GM23338 (cell line): ENCODE measurements around the gene NECTIN1. TPM values are rescaled to one million over a fixed set of nuclear protein-coding genes. Genes with fewer than 3 reads are reported as not detected.
A peak's percentile ranks its signal among the peaks of the same experiment; 100 is the strongest.

Source experiments
- ATAC-seq: fragments of 200-7000 bp; cut with Tn5 transposase; 3 replicates; pipeline ENCODE4 v1.9.1; 2020
- DNase-seq: peaks from one replicate; pipeline ENCODE4 v3.0.0-alpha.2; 2015; ENCODE audit warnings: low spot score
- H2AFZ ChIP-seq: fragments of 200-600 bp; sonication (generic); 2 replicates; pipeline ENCODE4 v1.8.0; 2016; ENCODE audit warnings: antibody characterized with exemption, mild to moderate bottlenecking, moderate library complexity
- H3F3A ChIP-seq: fragments of 200-600 bp; sonication (generic); replicated peaks from 2 replicates; pipeline ENCODE4 v1.8.0; 2017; ENCODE audit warnings: antibody characterized with exemption, mixed run types, low read depth
- H3K27ac ChIP-seq: fragments of 200-600 bp; sonication (generic); 2 replicates; pipeline ENCODE4 v1.6.1; 2016; ENCODE audit warnings: low read depth
- H3K27me3 ChIP-seq: fragments of 200-600 bp; sonication (generic); 2 replicates; pipeline ENCODE4 v1.8.0; 2016; ENCODE audit warnings: mild to moderate bottlenecking, mixed run types, moderate library complexity; ENCODE audit not compliant: insufficient read depth
- H3K36me3 ChIP-seq: fragments of 200-600 bp; sonication (generic); 2 replicates; pipeline ENCODE4 v1.8.0; 2016; ENCODE audit warnings: mild to moderate bottlenecking; ENCODE audit not compliant: insufficient read depth
- H3K4me1 ChIP-seq: fragments of 200-600 bp; sonication (generic); 2 replicates; pipeline ENCODE4 v1.8.0; 2016; ENCODE audit warnings: mild to moderate bottlenecking, moderate library complexity; ENCODE audit not compliant: insufficient read depth
- H3K4me2 ChIP-seq: fragments of 200-600 bp; sonication (generic); 2 replicates; pipeline ENCODE4 v1.7.1; 2017; ENCODE audit warnings: mixed run types
- H3K4me3 ChIP-seq: fragments of 200-600 bp; sonication (generic); 2 replicates; pipeline ENCODE4 v1.6.1; 2016; ENCODE audit warnings: mixed run types
- H3K79me2 ChIP-seq: fragments of 200-600 bp; sonication (generic); replicated peaks from 2 replicates; pipeline ENCODE4 v1.8.0; 2017; ENCODE audit warnings: mild to moderate bottlenecking; ENCODE audit not compliant: insufficient read depth
- H3K9me2 ChIP-seq: fragments of 200-600 bp; sonication (generic); 2 replicates; pipeline ENCODE4 v1.8.0; 2017; ENCODE audit not compliant: insufficient read depth
- H4K20me1 ChIP-seq: fragments of 200-600 bp; sonication (generic); replicated peaks from 2 replicates; pipeline ENCODE4 v1.8.0; 2017; ENCODE audit warnings: mild to moderate bottlenecking; ENCODE audit not compliant: insufficient read depth
- H3K27ac Mint-ChIP-seq: 2 replicates; pipeline ENCODE4 v1.8.0; 2020; ENCODE audit warnings: inconsistent platforms, mild to moderate bottlenecking, moderate library complexity, mixed read lengths
- H3K27me3 Mint-ChIP-seq: 3 replicates; pipeline ENCODE4 v1.8.0; 2022; ENCODE audit warnings: low read depth, mild to moderate bottlenecking, moderate library complexity, mixed read lengths, inconsistent platforms; ENCODE audit not compliant: insufficient read depth, poor library complexity
- H3K36me3 Mint-ChIP-seq: 3 replicates; pipeline ENCODE4 v1.8.0; 2021; ENCODE audit warnings: low read depth, mild to moderate bottlenecking, inconsistent platforms, moderate library complexity, mixed read lengths
- H3K4me1 Mint-ChIP-seq: 3 replicates; pipeline ENCODE4 v1.8.0; 2020; ENCODE audit warnings: mild to moderate bottlenecking, inconsistent platforms, mixed read lengths
- H3K4me3 Mint-ChIP-seq: 3 replicates; pipeline ENCODE4 v1.8.0; 2021; ENCODE audit warnings: moderate library complexity, mild to moderate bottlenecking, inconsistent platforms, mixed read lengths
- H3K9me3 Mint-ChIP-seq: 3 replicates; pipeline ENCODE4 v1.8.0; 2020; ENCODE audit warnings: moderate library complexity, mild to moderate bottlenecking, inconsistent platforms, mixed read lengths
- CREB1 ChIP-seq: fragments of 250-450 bp; sonication (Bioruptor Pico); IDR thresholded peaks from 2 replicates; pipeline ENCODE4 v1.5.0; 2020; ENCODE audit warnings: low read depth, mild to moderate bottlenecking, moderate library complexity
- EZH2phosphoT487 ChIP-seq: fragments of 200-600 bp; sonication (generic); IDR thresholded peaks from one replicate; pipeline ENCODE4 v1.8.1; 2018; ENCODE audit warnings: antibody characterized with exemption; ENCODE audit not compliant: unreplicated experiment
- JUNB ChIP-seq: IDR thresholded peaks from one replicate; pipeline ENCODE4 v1.6.1; 2016; ENCODE audit warnings: antibody characterized with exemption; ENCODE audit not compliant: unreplicated experiment
- NANOG ChIP-seq: IDR thresholded peaks from 2 replicates; pipeline ENCODE4 v1.6.1; 2016; ENCODE audit warnings: antibody characterized with exemption, borderline replicate concordance
- STAT1 ChIP-seq: IDR thresholded peaks from one replicate; pipeline ENCODE4 v1.6.1; 2016; ENCODE audit warnings: antibody characterized with exemption; ENCODE audit not compliant: unreplicated experiment
- ZNF114 ChIP-seq: fragments of 250-450 bp; sonication (Bioruptor Pico); IDR thresholded peaks from 2 replicates; pipeline ENCODE4 v1.5.0; 2020; ENCODE audit warnings: mild to moderate bottlenecking, moderate library complexity
- ZNF331 ChIP-seq: fragments of 250-450 bp; sonication (Bioruptor Pico); IDR thresholded peaks from 2 replicates; pipeline ENCODE4 v1.5.0; 2020; ENCODE audit warnings: low read depth, mild to moderate bottlenecking, moderate library complexity
- polyA plus RNA-seq: library from polyadenylated mRNA; unstranded; fragments of >200 nt; fragmentation: Nextera tagmentation; extraction: Ambion mirVana; gene quantifications from 2 replicates; pipeline ENCODE4 v1.2.1, GENCODE V29; 2016
- total RNA-seq: library from RNA; depleted of rRNA; stranded (reverse); fragments of >200 nt; shearing (Covaris generic); gene quantifications from 2 replicates; pipeline ENCODE4 v1.2.3, GENCODE V29; 2014
- TF ChIP-seq, protein P1 (sequence below): fragments of 250-450 bp; sonication (Bioruptor Pico); IDR thresholded peaks from 2 replicates; pipeline ENCODE4 v1.5.0; 2020; ENCODE audit warnings: mild to moderate bottlenecking, moderate library complexity
- TF ChIP-seq, protein P2 (sequence below), 2 experiments: fragments of 200-600 bp in 1 of 2; sonication (generic) in 1 of 2; conservative IDR thresholded peaks; 2 replicates each; pipeline versions ENCODE4 v1.5.1 to v1.6.1; 2016 to 2017; ENCODE audit warnings: antibody characterized with exemption in 2 of 2, low read depth in 2 of 2, mild to moderate bottlenecking in 2 of 2, moderate library complexity in 1 of 2
- TF ChIP-seq, protein P3 (sequence below): IDR thresholded peaks from one replicate; pipeline ENCODE4 v1.6.1; 2018; ENCODE audit warnings: antibody characterized with exemption; ENCODE audit not compliant: unreplicated experiment

NECTIN1 gene
- total and polyA plus RNA-seq, 2 experiments from 2014 or later: 18.7 to 56.3 TPM

DNA sequence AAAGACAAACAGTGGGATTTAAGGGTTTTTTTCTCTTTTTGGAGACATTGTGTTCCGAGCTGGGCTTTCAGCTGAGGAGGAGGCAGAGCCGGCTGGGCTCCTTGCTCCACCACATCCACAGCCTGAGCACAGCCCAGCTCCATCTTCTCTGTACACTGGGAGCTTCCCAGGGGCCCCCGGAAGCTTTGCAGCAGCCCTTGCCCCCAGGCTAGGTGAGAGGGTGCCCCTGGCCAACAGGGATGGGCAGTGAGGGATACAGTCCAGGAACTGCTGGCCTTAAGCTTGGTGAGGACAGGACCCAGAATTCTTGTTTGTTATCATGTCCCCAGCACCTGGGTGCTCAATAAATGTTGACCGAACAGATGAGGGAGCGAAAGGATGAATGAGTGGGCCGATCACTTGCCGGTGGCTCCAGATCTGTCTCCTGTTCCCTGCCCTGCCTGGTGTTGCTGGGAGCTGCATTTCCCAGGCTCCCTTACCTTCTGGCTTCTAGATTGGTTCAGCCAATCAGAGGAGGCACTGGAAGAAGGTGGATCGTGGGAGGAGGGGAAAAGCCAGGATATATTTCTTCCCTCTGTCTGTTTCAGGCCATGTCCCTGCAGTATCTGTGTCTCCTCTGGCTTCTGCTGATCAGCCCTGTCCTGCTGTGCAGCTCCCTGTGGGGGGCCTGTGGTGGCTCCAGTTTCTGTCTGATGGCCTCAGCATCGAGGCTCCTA lies 26.5 kb upstream of the NECTIN1 start:
- H3K27ac Mint-ChIP-seq: no peak overlapping the region
- H3K36me3 ChIP-seq: no peaks in the 10 kb centered on the region
- TF ChIP-seq, protein P1, sequence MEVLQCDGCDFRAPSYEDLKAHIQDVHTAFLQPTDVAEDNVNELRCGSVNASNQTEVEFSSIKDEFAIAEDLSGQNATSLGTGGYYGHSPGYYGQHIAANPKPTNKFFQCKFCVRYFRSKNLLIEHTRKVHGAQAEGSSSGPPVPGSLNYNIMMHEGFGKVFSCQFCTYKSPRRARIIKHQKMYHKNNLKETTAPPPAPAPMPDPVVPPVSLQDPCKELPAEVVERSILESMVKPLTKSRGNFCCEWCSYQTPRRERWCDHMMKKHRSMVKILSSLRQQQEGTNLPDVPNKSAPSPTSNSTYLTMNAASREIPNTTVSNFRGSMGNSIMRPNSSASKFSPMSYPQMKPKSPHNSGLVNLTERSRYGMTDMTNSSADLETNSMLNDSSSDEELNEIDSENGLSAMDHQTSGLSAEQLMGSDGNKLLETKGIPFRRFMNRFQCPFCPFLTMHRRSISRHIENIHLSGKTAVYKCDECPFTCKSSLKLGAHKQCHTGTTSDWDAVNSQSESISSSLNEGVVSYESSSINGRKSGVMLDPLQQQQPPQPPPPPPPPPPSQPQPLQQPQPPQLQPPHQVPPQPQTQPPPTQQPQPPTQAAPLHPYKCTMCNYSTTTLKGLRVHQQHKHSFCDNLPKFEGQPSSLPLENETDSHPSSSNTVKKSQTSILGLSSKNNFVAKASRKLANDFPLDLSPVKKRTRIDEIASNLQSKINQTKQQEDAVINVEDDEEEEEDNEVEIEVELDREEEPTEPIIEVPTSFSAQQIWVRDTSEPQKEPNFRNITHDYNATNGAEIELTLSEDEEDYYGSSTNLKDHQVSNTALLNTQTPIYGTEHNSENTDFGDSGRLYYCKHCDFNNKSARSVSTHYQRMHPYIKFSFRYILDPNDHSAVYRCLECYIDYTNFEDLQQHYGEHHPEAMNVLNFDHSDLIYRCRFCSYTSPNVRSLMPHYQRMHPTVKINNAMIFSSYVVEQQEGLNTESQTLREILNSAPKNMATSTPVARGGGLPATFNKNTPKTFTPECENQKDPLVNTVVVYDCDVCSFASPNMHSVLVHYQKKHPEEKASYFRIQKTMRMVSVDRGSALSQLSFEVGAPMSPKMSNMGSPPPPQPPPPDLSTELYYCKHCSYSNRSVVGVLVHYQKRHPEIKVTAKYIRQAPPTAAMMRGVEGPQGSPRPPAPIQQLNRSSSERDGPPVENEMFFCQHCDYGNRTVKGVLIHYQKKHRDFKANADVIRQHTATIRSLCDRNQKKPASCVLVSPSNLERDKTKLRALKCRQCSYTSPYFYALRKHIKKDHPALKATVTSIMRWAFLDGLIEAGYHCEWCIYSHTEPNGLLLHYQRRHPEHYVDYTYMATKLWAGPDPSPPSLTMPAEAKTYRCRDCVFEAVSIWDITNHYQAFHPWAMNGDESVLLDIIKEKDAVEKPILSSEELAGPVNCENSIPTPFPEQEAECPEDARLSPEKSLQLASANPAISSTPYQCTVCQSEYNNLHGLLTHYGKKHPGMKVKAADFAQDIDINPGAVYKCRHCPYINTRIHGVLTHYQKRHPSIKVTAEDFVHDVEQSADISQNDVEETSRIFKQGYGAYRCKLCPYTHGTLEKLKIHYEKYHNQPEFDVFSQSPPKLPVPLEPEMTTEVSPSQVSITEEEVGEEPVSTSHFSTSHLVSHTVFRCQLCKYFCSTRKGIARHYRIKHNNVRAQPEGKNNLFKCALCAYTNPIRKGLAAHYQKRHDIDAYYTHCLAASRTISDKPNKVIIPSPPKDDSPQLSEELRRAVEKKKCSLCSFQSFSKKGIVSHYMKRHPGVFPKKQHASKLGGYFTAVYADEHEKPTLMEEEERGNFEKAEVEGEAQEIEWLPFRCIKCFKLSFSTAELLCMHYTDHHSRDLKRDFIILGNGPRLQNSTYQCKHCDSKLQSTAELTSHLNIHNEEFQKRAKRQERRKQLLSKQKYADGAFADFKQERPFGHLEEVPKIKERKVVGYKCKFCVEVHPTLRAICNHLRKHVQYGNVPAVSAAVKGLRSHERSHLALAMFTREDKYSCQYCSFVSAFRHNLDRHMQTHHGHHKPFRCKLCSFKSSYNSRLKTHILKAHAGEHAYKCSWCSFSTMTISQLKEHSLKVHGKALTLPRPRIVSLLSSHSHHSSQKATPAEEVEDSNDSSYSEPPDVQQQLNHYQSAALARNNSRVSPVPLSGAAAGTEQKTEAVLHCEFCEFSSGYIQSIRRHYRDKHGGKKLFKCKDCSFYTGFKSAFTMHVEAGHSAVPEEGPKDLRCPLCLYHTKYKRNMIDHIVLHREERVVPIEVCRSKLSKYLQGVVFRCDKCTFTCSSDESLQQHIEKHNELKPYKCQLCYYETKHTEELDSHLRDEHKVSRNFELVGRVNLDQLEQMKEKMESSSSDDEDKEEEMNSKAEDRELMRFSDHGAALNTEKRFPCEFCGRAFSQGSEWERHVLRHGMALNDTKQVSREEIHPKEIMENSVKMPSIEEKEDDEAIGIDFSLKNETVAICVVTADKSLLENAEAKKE: no peak
- TF ChIP-seq JUNB (no peak), ZNF331 (CRISPR knock-in tag) (no peak), CREB1 (CRISPR knock-in tag) (no peak), STAT1 (no peak), NANOG (no peak), ZNF114 (CRISPR knock-in tag) (no peak), EZH2phosphoT487 (no peak)
- TF ChIP-seq, protein P2, sequence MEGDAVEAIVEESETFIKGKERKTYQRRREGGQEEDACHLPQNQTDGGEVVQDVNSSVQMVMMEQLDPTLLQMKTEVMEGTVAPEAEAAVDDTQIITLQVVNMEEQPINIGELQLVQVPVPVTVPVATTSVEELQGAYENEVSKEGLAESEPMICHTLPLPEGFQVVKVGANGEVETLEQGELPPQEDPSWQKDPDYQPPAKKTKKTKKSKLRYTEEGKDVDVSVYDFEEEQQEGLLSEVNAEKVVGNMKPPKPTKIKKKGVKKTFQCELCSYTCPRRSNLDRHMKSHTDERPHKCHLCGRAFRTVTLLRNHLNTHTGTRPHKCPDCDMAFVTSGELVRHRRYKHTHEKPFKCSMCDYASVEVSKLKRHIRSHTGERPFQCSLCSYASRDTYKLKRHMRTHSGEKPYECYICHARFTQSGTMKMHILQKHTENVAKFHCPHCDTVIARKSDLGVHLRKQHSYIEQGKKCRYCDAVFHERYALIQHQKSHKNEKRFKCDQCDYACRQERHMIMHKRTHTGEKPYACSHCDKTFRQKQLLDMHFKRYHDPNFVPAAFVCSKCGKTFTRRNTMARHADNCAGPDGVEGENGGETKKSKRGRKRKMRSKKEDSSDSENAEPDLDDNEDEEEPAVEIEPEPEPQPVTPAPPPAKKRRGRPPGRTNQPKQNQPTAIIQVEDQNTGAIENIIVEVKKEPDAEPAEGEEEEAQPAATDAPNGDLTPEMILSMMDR (conservative IDR thresholded peaks at IDR 0.05; ENCODE audit: low read depth in 2 of 2): no peak
- TF ChIP-seq, protein P3, sequence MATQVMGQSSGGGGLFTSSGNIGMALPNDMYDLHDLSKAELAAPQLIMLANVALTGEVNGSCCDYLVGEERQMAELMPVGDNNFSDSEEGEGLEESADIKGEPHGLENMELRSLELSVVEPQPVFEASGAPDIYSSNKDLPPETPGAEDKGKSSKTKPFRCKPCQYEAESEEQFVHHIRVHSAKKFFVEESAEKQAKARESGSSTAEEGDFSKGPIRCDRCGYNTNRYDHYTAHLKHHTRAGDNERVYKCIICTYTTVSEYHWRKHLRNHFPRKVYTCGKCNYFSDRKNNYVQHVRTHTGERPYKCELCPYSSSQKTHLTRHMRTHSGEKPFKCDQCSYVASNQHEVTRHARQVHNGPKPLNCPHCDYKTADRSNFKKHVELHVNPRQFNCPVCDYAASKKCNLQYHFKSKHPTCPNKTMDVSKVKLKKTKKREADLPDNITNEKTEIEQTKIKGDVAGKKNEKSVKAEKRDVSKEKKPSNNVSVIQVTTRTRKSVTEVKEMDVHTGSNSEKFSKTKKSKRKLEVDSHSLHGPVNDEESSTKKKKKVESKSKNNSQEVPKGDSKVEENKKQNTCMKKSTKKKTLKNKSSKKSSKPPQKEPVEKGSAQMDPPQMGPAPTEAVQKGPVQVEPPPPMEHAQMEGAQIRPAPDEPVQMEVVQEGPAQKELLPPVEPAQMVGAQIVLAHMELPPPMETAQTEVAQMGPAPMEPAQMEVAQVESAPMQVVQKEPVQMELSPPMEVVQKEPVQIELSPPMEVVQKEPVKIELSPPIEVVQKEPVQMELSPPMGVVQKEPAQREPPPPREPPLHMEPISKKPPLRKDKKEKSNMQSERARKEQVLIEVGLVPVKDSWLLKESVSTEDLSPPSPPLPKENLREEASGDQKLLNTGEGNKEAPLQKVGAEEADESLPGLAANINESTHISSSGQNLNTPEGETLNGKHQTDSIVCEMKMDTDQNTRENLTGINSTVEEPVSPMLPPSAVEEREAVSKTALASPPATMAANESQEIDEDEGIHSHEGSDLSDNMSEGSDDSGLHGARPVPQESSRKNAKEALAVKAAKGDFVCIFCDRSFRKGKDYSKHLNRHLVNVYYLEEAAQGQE: no peak
- peaks cover 19% of the 10 kb centered on the region for H3K4me1 Mint-ChIP-seq
- H3K4me2 ChIP-seq: no peak overlapping the region
- H4K20me1 ChIP-seq: no peaks in the 10 kb centered on the region
- H3K36me3 Mint-ChIP-seq: no peaks in the 10 kb centered on the region
- H3F3A ChIP-seq: no peaks in the 10 kb centered on the region
- H3K4me3 ChIP-seq: no peak overlapping the region
- no peaks in the 10 kb centered on the region for H3K79me2 ChIP-seq
- 0 out of 2 replicates have a peak overlapping the region, but pooled peaks have one; percentile 63 for H2AFZ ChIP-seq
- no peaks in the 10 kb centered on the region for H3K4me1 ChIP-seq
- no peak overlapping the region for H3K4me3 Mint-ChIP-seq
- peak; percentile 41 for ATAC-seq
- no peaks in the 10 kb centered on the region for H3K27me3 ChIP-seq
- peaks cover 11% of the 10 kb centered on the region for H3K27me3 Mint-ChIP-seq
- DNase-seq: no peak
- H3K27ac ChIP-seq: no peak overlapping the region
- no peaks in the 10 kb centered on the region for H3K9me3 Mint-ChIP-seq
- no peaks in the 10 kb centered on the region for H3K9me2 ChIP-seq
